ENCODE results near the gene MRTFA. TPM values are rescaled to one million over a fixed set of nuclear protein-coding genes. Genes with fewer than 3 reads are reported as not detected.

MRTFA gene
- total RNA-seq, 2 experiments from 2014 or later, result 44.1 to 45.5 TPM

DNA sequence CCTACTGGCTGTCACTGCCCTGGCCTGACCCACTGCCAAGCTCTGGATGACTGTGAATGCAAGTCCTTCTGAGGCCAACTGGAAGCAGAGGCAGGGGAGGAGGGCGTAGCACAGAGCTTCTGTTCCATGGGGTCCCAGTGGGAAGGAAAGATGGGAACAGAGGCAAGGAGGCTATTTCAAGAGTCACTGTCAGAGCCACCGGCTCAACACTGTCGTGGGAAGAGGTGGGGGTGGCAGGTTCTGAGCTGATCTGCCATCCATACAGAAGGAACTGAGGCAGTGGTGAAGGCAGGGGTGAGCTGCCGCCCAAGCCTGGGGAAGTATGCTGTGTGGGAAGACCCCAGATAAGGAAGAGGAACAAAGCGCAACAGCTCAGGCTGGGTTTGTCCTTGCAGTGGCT, 211.4 kb downstream of the MRTFA start:
- Mint-ChIP-seq H3K4me3 (no peak overlapping the region), H3K9me3 (no peaks in the 10 kb centered on the region)
- POLR2A ChIA-PET, result no interaction called here

DNA sequence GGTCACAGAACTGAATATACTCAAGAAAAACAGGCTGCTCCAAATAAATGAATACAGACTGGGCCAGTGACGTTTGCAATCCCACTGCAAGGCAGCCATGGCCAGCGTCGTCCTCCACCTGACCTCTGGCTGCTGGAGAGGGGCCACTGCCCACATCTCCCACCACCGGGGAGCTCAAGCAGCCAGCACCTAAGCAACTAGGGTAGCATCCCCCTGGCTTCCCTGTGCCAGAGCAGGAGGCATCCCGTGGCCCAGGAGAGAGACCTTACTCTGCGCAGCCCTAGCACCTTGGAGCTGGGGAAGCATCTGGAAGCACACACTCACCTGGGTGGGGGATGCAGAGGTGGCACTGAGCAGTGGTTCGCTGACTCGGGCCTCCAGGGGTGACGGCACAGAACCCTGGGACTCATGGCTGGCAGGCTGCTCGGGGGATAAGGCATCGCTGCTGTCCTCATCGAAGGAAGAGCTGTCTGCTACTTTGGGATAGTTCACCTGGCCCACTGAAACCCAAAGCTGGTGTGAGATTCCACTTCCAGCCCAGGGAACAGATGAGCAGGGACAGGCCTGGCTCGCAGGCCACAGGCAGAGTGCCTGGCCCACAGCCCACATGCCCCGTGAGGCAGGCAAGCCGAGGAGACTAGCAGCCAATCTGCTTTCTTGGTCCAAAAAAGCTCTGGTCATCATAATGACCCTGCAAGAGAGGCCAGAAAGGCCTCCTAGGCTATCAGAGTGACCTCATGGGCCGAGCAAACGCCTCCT, 212.5 kb downstream of the MRTFA start:
- H3K9me3 Mint-ChIP-seq, result no peaks in the 10 kb centered on the region
- POLR2A ChIA-PET, result no interaction called here
- DNase-seq, result no peak
- intact Hi-C loops (cut with micrococcal nuclease), result no loop called here
- H3K27ac Mint-ChIP-seq, result no peak overlapping the region
- H3K4me1 Mint-ChIP-seq (ENCODE audit: low read depth), result peaks cover 4% of the 10 kb centered on the region
- H3K4me3 Mint-ChIP-seq, result no peak overlapping the region
- peaks cover 25% of the 10 kb centered on the region for H3K36me3 Mint-ChIP-seq
- H3K27me3 Mint-ChIP-seq, result no peaks in the 10 kb centered on the region
- CTCF ChIA-PET, result interaction anchor here (2.0 to 3.1 kb wide), 2 partner anchors 13 to 64 kb away, joined by 5 to 17 read pairs; no protein-coding TSS in a partner anchor

More for the DNA sequence above, 211.4 kb downstream of the MRTFA start:
- DNase-seq, result no peak
- H3K27me3 Mint-ChIP-seq, result no peaks in the 10 kb centered on the region
- intact Hi-C loops (cut with micrococcal nuclease), result no loop called here
- peaks cover 29% of the 10 kb centered on the region for H3K36me3 Mint-ChIP-seq
- peaks cover 4% of the 10 kb centered on the region for H3K4me1 Mint-ChIP-seq (ENCODE audit: low read depth)
- CTCF ChIA-PET, result interaction anchor here (2.0 to 3.1 kb wide), 2 partner anchors 12 to 63 kb away, joined by 5 to 17 read pairs; no protein-coding TSS in a partner anchor
- H3K27ac Mint-ChIP-seq, result no peak overlapping the region

GRCh38 chr22:40423310-40423688, 213.2 kb downstream of the MRTFA start:
- CTCF ChIA-PET, result no interaction called here
- H3K9me3 Mint-ChIP-seq, result no peaks in the 10 kb centered on the region
- peaks cover 20% of the 10 kb centered on the region for H3K36me3 Mint-ChIP-seq
- no peak overlapping the region for H3K27ac Mint-ChIP-seq
- H3K27me3 Mint-ChIP-seq, result no peaks in the 10 kb centered on the region
- POLR2A ChIA-PET, result no interaction called here
- DNase-seq, result no peak
- intact Hi-C loops (cut with micrococcal nuclease), result no loop called here
- H3K4me3 Mint-ChIP-seq, result no peak overlapping the region
- peaks cover 4% of the 10 kb centered on the region for H3K4me1 Mint-ChIP-seq (ENCODE audit: low read depth)

GRCh38 chr22:40422558-40423309, 213.8 kb downstream of the MRTFA start:
- CTCF ChIA-PET, result interaction anchor here (0.7 kb wide), 1 partner anchor 261 kb away, joined by 3 read pairs; no protein-coding TSS in a partner anchor
- H3K9me3 Mint-ChIP-seq, result no peaks in the 10 kb centered on the region
- H3K27ac Mint-ChIP-seq, result peak overlapping the region; percentile 1
- DNase-seq, result no peak
- no peak overlapping the region for H3K4me3 Mint-ChIP-seq
- peaks cover 20% of the 10 kb centered on the region for H3K36me3 Mint-ChIP-seq
- intact Hi-C loops (cut with micrococcal nuclease), result no loop called here
- peaks cover 4% of the 10 kb centered on the region for H3K4me1 Mint-ChIP-seq (ENCODE audit: low read depth)
- no peaks in the 10 kb centered on the region for H3K27me3 Mint-ChIP-seq
- POLR2A ChIA-PET, result no interaction called here

DNA sequence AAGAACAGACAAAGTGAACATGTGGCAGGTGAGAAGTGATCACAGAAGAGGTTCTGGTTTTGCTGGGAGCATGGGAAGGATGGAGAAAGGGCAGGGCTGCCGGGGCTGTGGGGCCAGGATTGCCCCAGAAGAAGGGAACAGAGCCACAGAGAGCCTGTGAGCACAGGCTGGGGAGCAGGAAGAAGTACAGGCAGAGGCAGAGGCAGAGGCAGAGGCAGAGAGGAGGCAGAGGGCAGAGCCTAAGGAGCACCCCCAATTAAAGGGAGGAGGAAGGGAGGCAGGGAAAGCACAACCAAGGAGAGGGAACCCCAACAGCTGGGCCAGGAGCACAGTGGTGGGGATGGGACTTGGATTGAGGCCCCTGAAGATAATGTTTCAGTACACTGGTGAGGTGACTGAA, 214.6 kb downstream of the MRTFA start:
- Mint-ChIP-seq H3K4me1 (ENCODE audit: low read depth) (peaks cover 4% of the 10 kb centered on the region), H3K27ac (no peak overlapping the region), H3K4me3 (no peak overlapping the region), H3K27me3 (no peaks in the 10 kb centered on the region), H3K9me3 (no peaks in the 10 kb centered on the region), H3K36me3 (peaks cover 20% of the 10 kb centered on the region)
- POLR2A ChIA-PET, result no interaction called here
- DNase-seq, result no peak
- CTCF ChIA-PET, result no interaction called here
- intact Hi-C loops (cut with micrococcal nuclease), result no loop called here

DNA sequence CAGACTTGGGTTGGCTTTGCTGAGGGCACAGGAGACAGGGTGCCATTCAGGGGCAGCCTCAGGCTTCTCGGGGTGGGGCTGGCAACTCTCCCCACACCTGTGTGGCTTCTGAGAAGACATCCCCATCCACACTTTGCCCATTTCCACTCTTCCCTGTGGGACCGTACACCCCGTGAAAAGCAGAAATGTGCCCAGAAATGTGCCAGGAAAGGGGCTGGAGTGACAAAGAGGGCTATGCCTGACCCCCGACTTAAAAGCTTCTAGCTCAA, 215.5 kb downstream of the MRTFA start:
- POLR2A ChIA-PET, result no interaction called here

GRCh38 chr22:40420341-40421081, 216.0 kb downstream of the MRTFA start:
- ChIA-PET CTCF (no interaction called here), POLR2A (no interaction called here)

More for the DNA sequence above, 215.5 kb downstream of the MRTFA start:
- no peaks in the 10 kb centered on the region for H3K9me3 Mint-ChIP-seq
- no peaks in the 10 kb centered on the region for H3K27me3 Mint-ChIP-seq
- no peak overlapping the region for H3K4me3 Mint-ChIP-seq
- H3K36me3 Mint-ChIP-seq, result peaks cover 16% of the 10 kb centered on the region
- DNase-seq, result no peak
- H3K27ac Mint-ChIP-seq, result no peak overlapping the region
- intact Hi-C loops (cut with micrococcal nuclease), result no loop called here
- peaks cover 10% of the 10 kb centered on the region for H3K4me1 Mint-ChIP-seq (ENCODE audit: low read depth)
- CTCF ChIA-PET, result no interaction called here

DNA sequence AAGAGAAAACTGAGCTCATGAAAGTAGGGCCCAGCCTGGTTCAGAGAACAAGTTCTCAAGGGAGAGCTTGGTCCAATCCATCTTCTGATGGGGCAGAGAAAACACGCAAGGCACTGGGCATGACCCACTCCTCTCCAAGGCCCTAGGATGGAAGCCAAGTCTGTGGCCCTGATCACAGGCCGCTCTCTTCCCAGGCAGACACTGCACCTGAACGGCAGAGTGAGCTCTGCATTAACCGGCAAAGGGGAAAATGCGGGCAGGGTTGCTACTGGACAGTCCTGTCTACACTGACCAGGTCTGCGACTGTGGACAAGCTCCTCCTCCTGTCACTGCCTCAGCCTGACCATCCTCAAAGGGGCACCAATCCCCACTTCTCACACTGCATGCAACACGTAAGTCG, 216.8 kb downstream of the MRTFA start:
- Mint-ChIP-seq H3K36me3 (peaks cover 16% of the 10 kb centered on the region), H3K4me3 (no peak overlapping the region), H3K27me3 (no peaks in the 10 kb centered on the region), H3K9me3 (no peaks in the 10 kb centered on the region), H3K4me1 (ENCODE audit: low read depth) (peaks cover 18% of the 10 kb centered on the region), H3K27ac (no peak overlapping the region)
- ChIA-PET POLR2A (no interaction called here), CTCF (no interaction called here)
- intact Hi-C loops (cut with micrococcal nuclease), result no loop called here
- DNase-seq, result no peak

More at GRCh38 chr22:40420341-40421081, 216.0 kb downstream of the MRTFA start:
- peaks cover 15% of the 10 kb centered on the region for H3K4me1 Mint-ChIP-seq (ENCODE audit: low read depth)
- H3K9me3 Mint-ChIP-seq, result no peaks in the 10 kb centered on the region
- no peak overlapping the region for H3K4me3 Mint-ChIP-seq
- no peak for DNase-seq
- intact Hi-C loops (cut with micrococcal nuclease), result no loop called here
- peaks cover 16% of the 10 kb centered on the region for H3K36me3 Mint-ChIP-seq
- no peak overlapping the region for H3K27ac Mint-ChIP-seq
- no peaks in the 10 kb centered on the region for H3K27me3 Mint-ChIP-seq

DNA sequence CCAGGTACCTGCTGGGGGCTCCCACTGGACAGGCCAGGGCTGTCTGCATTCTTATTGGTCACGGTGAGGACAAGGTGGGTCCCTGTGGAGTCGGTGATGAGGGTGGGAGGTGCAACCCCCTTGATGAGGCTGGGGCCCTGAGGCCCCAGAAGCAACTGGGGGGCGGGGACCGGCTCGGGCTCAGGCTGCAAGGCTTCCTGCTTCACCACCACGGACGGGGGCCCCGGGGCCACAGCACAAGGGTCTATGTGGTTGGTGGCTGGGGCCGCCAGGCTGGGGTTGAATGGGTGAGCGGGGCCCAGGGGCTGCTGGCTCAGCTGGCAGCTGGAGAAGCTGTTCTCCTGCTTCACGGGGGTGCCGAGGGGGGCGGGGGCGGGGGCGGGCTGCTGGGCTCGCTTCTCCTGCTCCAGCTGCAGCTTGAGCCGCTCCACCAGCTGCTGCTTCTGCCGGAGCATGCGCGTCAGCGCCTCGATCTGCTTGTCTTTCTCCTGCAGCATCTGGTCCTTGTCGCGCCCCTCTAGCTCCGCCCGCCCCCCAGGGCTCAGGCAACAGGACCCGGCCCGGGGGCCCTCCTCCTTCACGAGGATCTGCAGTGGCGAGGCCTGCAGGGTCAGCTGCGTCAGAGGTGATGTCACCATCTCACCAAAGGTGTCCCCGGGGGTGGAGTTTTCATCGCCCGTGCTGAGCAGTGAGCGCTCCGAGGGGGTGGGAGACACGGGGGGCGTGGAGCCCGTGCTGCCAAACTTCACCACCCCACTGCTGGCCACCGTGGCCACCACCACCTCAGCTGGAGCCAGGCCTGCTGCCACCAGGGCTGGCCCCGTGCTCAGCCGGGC, 217.9 kb downstream of the MRTFA start:
- Mint-ChIP-seq H3K4me3 (no peak overlapping the region), H3K4me1 (ENCODE audit: low read depth) (peaks cover 18% of the 10 kb centered on the region), H3K9me3 (no peaks in the 10 kb centered on the region), H3K36me3 (peaks cover 15% of the 10 kb centered on the region), H3K27ac (no peak overlapping the region), H3K27me3 (no peaks in the 10 kb centered on the region)
- POLR2A ChIA-PET, result interaction anchor here (0.6 to 1.0 kb wide), 2 partner anchors 27 to 48 kb away, joined by 3 to 4 read pairs; partner anchors contain the start of gene SGSM3
- intact Hi-C loops (cut with micrococcal nuclease), result no loop called here
- no peak for DNase-seq
- CTCF ChIA-PET, result interaction anchor here (1.5 kb wide), 1 partner anchor 18 kb away, joined by 4 read pairs; no protein-coding TSS in a partner anchor

DNA sequence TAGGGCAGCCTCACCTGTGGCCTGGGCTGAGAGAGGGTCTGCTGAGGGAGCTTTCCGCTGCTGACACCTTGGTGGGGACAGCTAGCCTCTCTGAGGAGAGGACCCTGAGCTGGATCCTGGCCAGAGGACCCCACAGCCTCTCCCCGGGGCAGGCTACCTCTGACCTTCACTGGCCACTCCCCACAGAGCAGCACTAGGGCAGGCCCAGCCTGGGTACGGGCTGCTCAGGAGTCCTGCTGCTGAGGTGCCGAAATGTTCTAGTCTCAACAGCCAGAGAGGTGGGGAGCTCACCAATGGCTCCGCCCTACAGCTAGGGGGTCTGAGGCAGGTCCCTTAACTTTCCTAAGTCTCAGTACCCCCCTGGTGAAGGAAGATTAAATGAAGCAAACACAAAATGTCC, 218.6 kb downstream of the MRTFA start:
- H3K27ac Mint-ChIP-seq, result no peak overlapping the region
- no peak for DNase-seq
- intact Hi-C loops (cut with micrococcal nuclease), result no loop called here
- H3K4me3 Mint-ChIP-seq, result no peak overlapping the region
- H3K9me3 Mint-ChIP-seq, result no peaks in the 10 kb centered on the region
- peaks cover 18% of the 10 kb centered on the region for H3K4me1 Mint-ChIP-seq (ENCODE audit: low read depth)
- peaks cover 9% of the 10 kb centered on the region for H3K36me3 Mint-ChIP-seq
- CTCF ChIA-PET, result interaction anchor here (0.6 to 1.5 kb wide), 2 partner anchors 19 to 298 kb away, joined by 4 read pairs; no protein-coding TSS in a partner anchor
- POLR2A ChIA-PET, result interaction anchor here (0.5 to 1.0 kb wide), 2 partner anchors 47 to 110 kb away, joined by 4 to 6 read pairs; partner anchors contain the start of gene SGSM3
- H3K27me3 Mint-ChIP-seq, result no peaks in the 10 kb centered on the region

DNA sequence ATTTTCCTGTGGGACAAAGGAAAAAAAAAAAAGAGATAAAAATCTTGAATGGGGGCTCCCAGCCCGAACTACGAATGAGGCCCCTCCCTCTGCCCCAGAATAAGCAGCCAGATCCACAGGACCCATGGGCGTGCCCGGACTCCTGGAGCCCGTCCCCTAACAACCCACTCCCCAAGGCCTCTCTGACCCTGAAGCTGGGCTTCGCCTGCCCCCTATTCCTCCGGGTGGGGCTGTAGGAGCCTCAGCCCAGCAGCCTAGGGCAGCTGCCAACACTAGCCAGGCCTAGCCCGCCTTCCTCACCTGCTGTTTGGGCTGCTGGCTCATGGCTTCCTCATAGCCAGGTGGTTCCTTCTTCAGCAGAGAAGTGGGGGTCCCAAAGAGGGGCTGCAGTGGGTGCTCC, 219.5 kb downstream of the MRTFA start:
- POLR2A ChIA-PET, result interaction anchor here (0.5 kb wide), 1 partner anchor 111 kb away, joined by 6 read pairs; no protein-coding TSS in a partner anchor
- Mint-ChIP-seq H3K27me3 (no peaks in the 10 kb centered on the region), H3K9me3 (no peaks in the 10 kb centered on the region), H3K4me3 (no peak overlapping the region), H3K36me3 (peaks cover 8% of the 10 kb centered on the region), H3K4me1 (ENCODE audit: low read depth) (peaks cover 19% of the 10 kb centered on the region), H3K27ac (no peak overlapping the region)
- intact Hi-C loops (cut with micrococcal nuclease), result no loop called here
- no peak for DNase-seq
- CTCF ChIA-PET, result interaction anchor here (1.5 kb wide), 1 partner anchor 20 kb away, joined by 4 read pairs; no protein-coding TSS in a partner anchor

All from activated CD4-positive, alpha-beta memory T cell treated with anti-CD3 and anti-CD28 coated beads for 36 hours (primary cell).